Hepatocyte (in vitro differentiated cells): ENCODE results near the gene ACKR4.

Source experiments
- CTCF ChIP-seq: fragments of 200-600 bp; sonication (generic); IDR thresholded peaks from 2 replicates; pipeline ENCODE4 v1.5.1; 2016; ENCODE audit warnings: antibody characterized with exemption, mild to moderate bottlenecking; ENCODE audit not compliant: poor library complexity
- EZH2phosphoT487 ChIP-seq: fragments of 200-600 bp; sonication (generic); IDR thresholded peaks from one replicate; pipeline ENCODE4 v1.6.1; 2018; ENCODE audit warnings: antibody characterized with exemption, mild to moderate bottlenecking, low read depth, moderate library complexity; ENCODE audit not compliant: unreplicated experiment, severe bottlenecking

GRCh38 chr3:132598181-132598580, 1.1 kb downstream of the ACKR4 start:
- TF ChIP-seq EZH2phosphoT487 (no peak), CTCF (no peak)
